ENCODE data around the gene ZSCAN20.

The ZSCAN20 gene

DNA sequence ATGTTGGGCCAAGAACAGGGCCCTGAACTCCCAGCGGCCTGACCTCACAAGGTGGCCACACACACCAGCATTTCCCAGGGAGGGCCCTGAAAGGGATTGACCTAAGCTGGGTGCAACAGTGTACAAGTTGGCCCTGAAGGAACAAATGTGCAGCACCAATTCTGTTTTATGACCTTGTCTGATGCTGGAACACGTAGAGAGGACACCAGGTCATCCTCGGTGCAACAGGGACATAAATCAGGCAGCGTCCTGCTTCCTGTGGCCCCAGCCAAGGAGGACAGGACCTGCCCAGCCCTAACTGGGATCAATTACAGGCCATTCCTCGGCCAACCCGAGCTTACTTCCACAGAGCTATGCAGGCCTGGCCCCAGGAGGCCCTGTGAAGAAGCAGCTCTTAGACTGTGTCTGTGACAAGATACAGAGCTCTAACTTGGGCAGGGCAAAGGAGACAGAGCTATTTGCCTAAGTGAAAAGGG, 28.7 kb upstream of the ZSCAN20 start:
- peak; percentile 42 for DNase-seq (ENCODE audit: low read depth)

DNA sequence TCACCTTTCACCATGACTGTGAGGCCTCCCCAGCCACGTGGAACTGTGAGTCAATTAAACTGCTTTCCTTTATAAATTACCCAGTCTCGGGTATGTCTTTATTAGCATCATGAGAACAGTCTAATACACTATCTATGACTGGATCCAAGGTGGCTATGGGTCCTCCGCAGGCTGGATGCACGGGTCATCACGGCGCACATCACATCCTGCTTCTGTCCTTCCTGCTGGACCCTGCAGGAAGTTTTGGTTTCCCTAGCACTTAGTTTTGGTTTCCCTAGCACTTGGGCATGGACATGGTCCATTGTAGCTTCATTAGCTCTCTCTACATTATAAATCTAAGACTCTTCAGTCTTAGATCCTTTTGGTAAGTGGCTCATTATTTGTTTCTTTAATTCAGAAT, 27.3 kb upstream of the ZSCAN20 start:
- no peak for DNase-seq (ENCODE audit: low read depth)

- no peak for DNase-seq (ENCODE audit: low read depth)
Observed at GRCh38 chr1:33446590-33446989, 25.9 kb upstream of the ZSCAN20 start.

DNA sequence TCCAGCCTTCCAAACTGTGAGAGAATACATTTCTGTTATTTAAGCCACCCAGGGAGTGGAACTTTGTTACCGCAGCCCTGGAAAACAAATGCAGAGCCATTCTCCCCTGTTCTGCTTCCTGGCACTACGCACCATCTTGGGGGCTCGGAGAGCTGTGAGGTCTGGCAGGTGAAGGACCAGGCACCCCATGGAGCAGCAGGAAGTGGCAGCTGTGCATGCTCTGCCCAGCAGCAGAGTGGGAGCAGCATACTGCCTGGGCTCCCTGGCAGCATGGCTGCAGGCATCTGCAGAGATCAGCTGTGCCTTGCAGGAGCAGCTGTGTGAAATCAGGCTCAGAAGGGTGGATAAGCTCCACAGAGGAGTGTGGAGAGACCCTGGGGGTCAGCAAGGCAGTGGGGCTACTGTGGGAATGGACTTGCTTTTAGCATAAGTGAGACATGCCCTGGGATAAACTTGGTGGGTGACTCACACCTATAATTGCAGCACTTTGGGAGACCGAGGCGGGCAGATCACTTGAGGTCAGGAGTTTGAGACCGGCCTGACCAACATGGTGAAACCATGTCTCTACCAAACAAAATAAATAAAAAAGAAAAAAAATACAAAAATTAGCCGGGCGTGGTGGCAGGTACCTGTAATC, 17.7 kb upstream of the ZSCAN20 start:
- DNase-seq (ENCODE audit: low read depth): no peak

GRCh38 chr1:33455539-33456501, 16.6 kb upstream of the ZSCAN20 start:
- DNase-seq (ENCODE audit: low read depth): peak; percentile 83

- DNase-seq (ENCODE audit: low read depth): no peak
Observed at GRCh38 chr1:33456502-33456886, 16.0 kb upstream of the ZSCAN20 start.

DNA sequence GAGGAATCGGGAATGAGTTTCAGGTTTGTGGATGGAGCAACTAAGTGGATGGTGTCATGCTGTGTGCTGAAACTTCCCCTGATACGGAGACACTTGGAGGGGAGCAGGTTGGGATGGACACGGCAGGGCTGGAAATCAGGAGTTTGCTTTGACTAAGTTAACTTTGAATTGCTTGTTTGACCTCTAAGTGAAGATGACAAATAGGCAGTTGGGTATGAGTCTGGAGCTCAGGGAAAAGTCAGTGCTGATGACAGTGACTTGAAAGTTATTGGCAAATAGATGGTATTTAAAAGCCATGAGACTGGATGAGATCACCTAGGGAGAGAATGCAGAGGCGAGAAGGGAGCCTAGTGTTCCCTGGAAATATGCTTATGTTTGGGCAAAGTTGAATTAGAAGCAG, 12.8 kb upstream of the ZSCAN20 start:
- DNase-seq (ENCODE audit: low read depth): peak; percentile 67

DNA sequence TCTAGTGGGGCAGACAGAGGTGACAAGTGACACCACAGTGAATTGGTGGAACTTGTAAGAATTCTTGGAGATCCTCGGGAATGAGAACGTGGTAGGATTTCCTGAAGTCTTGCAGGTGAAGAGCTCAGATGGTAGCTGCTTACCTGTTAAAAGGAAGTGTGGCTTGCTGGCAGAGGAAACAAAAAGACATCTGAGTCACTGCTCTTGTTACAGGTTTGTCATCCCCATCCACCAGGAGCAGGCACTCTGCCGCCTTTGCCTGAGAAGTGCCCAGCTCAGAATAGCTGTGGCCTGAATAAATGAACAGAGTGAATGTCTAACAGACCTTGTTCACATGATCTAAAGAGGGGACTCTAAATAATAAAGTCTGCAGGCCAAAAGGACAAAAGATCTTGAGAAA, 12.3 kb upstream of the ZSCAN20 start:
- DNase-seq (ENCODE audit: low read depth): no peak

DNA sequence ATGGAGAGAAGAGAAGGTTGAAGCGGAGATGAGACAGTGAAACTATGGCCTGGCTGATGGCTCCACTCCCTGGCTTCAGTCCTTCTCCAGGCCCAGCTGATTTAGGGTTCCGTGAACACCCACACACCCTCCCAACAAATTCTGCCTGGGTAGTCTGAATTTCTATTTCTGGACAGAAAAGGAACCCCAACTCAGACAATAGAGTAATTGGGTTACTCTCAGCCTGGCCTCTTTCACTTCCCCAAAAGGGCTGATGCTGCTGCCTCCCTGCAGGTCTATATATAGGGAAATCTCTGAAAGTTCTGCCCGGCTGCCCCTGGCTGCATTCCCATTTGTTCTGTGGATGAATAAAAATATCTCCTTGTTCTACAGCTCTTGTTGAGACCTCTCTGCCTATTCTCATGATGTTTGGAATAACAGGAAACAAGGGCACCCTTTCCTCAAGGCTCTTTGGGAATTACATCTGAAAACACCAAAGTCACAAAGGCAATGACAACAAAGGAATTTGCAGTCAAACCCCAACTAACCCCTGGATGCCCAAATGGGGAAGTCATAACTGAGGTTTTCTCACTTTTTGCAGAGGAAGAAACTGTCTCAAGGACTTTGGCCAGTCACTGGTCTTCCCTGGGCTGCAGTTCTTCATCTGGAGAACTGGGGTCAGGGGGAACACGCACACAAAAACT, 11.4 kb upstream of the ZSCAN20 start:
- DNase-seq (ENCODE audit: low read depth): no peak

DNA sequence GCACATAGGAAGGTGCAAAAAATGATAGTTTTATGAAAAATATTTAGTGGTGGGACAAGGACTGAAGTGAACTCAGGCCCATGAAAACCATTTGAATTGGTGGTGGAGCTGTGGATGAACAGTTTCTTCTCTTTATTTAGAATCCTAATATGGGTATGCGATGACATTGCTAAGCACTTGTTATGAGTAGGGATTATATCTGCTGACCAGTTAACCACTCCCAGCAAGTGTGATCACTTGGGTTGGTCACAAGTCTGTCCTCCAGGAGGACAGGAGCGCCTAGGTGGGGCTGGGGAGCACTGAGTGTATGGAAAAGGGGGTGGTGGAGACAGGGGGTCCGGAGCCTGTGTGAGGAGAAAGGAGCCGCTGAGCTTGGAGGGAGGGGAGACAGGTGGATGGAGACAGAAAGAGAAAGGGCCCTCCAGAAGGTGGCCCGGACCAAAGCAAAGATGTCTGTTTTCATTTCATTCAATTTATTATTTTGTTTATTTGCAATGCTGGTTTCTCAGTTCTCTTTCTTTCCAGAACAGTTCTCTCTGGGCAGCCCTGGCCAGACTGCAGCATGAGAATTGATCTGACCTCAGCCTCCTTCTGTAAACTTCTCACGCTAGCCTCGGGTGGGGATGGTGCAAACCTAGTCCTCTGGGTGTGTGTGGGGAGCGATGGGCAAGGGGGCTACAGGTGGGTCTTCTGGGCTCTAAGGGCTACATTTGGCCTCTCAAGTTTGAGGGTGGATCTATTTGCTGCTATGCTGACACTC, 9.9 kb upstream of the ZSCAN20 start:
- no peak for DNase-seq (ENCODE audit: low read depth)

- DNase-seq (ENCODE audit: low read depth): no peak
Observed at GRCh38 chr1:33464552-33464951, 7.9 kb upstream of the ZSCAN20 start.

GRCh38 chr1:33465316-33465715, 7.1 kb upstream of the ZSCAN20 start:
- DNase-seq (ENCODE audit: low read depth): no peak

DNA sequence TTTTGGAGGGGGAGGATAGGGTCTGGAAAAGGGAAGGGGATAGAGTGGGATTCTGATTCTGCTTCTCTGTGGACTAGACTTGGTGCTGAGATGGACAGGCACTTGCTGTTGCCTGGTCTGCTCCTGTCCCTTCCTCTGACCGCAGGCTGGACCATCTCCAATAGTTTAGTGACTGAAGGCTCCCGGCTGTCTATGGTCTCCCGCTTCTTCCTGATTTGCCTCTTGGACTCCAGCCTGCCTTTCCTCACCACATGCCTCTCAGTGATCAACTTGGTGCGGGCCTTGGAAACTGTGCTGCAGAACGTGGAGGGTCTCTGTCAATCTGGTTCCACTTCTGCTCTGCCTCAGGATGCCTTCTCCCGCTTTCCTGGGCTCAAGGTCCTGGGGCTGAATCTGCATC, 6.3 kb upstream of the ZSCAN20 start:
- no peak for DNase-seq (ENCODE audit: low read depth)

GRCh38 chr1:33468011-33468410, 4.4 kb upstream of the ZSCAN20 start:
- no peak for DNase-seq (ENCODE audit: low read depth)

DNA sequence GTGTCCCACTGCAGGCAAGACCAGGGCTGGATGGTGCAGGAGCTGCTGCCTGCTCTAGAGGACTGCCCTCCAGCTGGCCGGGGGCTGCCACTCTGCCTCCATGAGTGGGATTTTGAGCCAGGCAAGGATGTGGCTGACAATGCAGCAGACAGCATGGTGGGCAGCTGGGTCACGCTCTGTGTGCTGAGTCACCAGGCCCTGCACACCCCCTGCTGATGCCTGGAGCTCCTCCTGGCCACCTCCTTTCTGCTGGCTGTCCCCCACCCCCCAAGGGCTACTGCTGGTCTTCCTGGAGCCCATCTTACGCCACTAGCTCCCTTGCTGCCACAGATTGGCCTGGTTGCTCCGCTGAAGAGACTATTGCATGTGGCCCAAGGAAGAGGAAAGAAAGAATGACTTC, 3.9 kb upstream of the ZSCAN20 start:
- no peak for DNase-seq (ENCODE audit: low read depth)

DNA sequence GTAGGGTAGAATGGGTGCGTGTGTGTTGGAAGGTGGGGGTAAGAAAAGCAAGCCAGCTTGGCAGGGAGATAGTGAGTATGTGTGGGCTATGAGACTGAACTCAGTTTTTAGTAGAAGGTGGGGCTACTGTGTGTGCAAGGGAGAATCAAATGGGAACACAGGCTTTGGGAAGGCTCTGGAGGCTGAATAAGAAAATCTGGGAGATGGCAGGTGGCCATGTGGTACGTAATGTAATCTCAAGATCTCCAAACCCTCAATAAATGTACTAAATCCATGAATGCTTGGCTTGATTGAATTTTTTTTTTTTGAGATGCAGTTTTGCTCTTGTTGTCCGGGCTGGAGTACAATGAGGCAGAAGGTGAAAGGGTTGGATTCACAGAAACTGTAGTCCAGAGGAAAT, 3.5 kb upstream of the ZSCAN20 start:
- no peak for DNase-seq (ENCODE audit: low read depth)

- no peak for DNase-seq (ENCODE audit: low read depth)
Observed at GRCh38 chr1:33469691-33470090, 2.8 kb upstream of the ZSCAN20 start.

DNA sequence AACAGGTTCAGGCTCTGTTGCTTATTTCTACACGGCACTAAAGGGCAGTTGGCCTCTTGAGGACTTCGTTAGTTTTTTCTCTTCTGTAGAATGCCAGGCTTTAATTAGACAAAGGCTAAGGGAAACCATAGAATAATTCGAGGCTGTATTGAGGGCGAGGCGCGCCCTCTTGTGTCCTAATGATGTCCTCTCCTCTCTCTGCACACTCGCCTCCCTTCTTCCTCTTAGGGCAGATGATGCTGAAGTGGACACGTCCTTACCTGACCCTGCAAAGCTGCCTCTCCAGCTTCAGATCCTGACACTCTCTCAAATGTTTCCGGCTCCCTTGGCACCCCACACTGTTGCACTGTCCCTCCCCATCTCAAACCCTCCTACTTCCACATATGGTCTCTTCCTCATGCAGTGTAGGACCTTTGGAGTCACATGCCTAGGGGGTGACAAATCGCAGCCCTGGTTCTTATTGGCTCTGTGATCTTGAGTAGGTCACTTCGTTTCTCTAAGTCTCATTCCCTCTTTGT, 1.9 kb upstream of the ZSCAN20 start:
- DNase-seq (ENCODE audit: low read depth): peak; percentile 73

DNA sequence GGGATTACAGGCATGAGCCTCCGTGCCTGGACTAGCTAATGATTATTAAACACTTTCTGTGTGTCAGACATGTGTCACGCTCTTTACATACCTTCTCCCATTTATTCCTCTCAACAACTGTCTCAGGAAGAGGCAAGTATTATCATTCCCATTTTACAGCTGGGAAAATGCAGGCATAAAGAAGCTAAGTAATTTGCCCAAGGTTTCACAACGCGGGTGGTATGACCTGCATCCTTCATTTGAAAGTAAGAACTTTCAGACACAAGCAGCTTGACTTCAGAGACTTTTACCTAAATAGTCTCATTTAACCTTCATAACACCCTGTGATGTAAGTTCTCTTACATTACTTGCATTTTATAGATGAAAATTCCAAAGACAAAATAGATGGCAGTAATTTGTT, 1.0 kb upstream of the ZSCAN20 start:
- no peak for DNase-seq (ENCODE audit: low read depth)

GRCh38 chr1:33473900-33474299, 1.5 kb downstream of the ZSCAN20 start:
- no peak for DNase-seq (ENCODE audit: low read depth)

DNA sequence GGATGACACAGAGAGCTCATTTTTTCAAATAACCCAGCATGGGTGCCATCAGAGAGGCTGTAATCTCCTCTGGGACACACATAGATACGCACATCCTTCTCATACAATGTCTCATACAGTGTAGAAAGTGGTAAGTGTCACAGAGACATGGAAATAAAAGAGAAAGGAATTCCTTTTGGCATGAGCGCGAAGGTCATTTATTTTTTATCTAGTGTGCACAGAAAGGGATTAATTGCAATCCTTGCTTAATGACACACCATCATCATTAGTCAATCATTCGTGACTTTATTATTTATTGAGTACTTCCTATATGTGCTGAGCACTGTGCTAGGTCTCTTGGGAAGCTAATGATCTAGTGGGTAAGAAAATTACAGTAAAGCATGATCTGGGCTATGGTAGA, 5.0 kb downstream of the ZSCAN20 start:
- no peak for DNase-seq (ENCODE audit: low read depth)

GRCh38 chr1:33482412-33482811, 10.0 kb downstream of the ZSCAN20 start:
- no peak for DNase-seq (ENCODE audit: low read depth)
